Measurements from ENCODE around the gene FIGNL1. TPM values are rescaled to one million over a fixed set of nuclear protein-coding genes. Genes with fewer than 3 reads are reported as not detected.

Gene FIGNL1
- total and polyA plus RNA-seq, 2 donors from 2014 or later = 2.4 to 5.8 TPM

- peak in 3 of 5 donors; percentile 19 to 80 (median 65) for DNase-seq
- peak overlapping the region in 1 of 2 donors; percentile 56 for H3K27ac ChIP-seq (ENCODE audit: low read depth in 2 of 2, low read length in 2 of 2)
- H3K4me3 ChIP-seq (ENCODE audit: low read length in 3 of 3) = peak overlapping the region; percentile 59 to 85 (median 78)
- H3K27me3 ChIP-seq (ENCODE audit: control insufficient read depth, insufficient read depth, low read length) = no peaks in the 10 kb centered on the region
- H3K36me3 ChIP-seq (ENCODE audit: control insufficient read depth in 2 of 3, insufficient read depth in 3 of 3, low read length in 3 of 3) = peaks cover 0 to 7% (median 1%) of the 10 kb centered on the region in 3 donors
- H3K4me1 ChIP-seq (ENCODE audit: control insufficient read depth in 2 of 3, insufficient read depth in 2 of 3, low read depth in 1 of 3, low read length in 3 of 3) = peaks cover 3 to 7% (median 5%) of the 10 kb centered on the region in 3 donors
- H3K9me3 ChIP-seq (ENCODE audit: control insufficient read depth in 2 of 3, insufficient read depth in 1 of 3, low read length in 3 of 3) = no peaks in the 10 kb centered on the region
- FAIRE-seq = no peak
- H3K9ac ChIP-seq (ENCODE audit: low read length in 3 of 3) = peak overlapping the region; percentile 34 to 80 (median 37)
- intact Hi-C loops (cut with DNase I) = no loop called here
- no peak for TF ChIP-seq CTCF (IDR thresholded peaks at IDR 0.05; ENCODE audit: borderline replicate concordance, extremely low read depth, insufficient read depth)
Measured at GRCh38 chr7:50450590-50451032, 461 bp upstream of the FIGNL1 start.

- peak in 2 of 5 donors; percentile 9 to 33 for DNase-seq
- intact Hi-C loops (cut with DNase I) = no loop called here
- no peaks in the 10 kb centered on the region for H3K27me3 ChIP-seq (ENCODE audit: control insufficient read depth, insufficient read depth, low read length)
Measured at GRCh38 chr7:50449501-50449880, 659 bp downstream of the FIGNL1 start.

GRCh38 chr7:50448823-50449222 is 1.3 kb downstream of the FIGNL1 start:
- Histone ChIP-seq H3K36me3 (ENCODE audit: control insufficient read depth in 2 of 3, insufficient read depth in 3 of 3, low read length in 3 of 3) (peaks cover 0 to 7% (median 2%) of the 10 kb centered on the region in 3 donors), H3K4me3 (ENCODE audit: low read length in 3 of 3) (no peak overlapping the region), H3K27me3 (ENCODE audit: control insufficient read depth, insufficient read depth, low read length) (no peaks in the 10 kb centered on the region), H3K9ac (ENCODE audit: low read length in 3 of 3) (no peak overlapping the region), H3K27ac (ENCODE audit: low read depth in 2 of 2, low read length in 2 of 2) (no peak overlapping the region), H3K4me1 (ENCODE audit: control insufficient read depth in 2 of 3, insufficient read depth in 2 of 3, low read depth in 1 of 3, low read length in 3 of 3) (peaks cover 3 to 7% (median 5%) of the 10 kb centered on the region in 3 donors), H3K9me3 (ENCODE audit: control insufficient read depth in 2 of 3, insufficient read depth in 1 of 3, low read length in 3 of 3) (no peaks in the 10 kb centered on the region)
- FAIRE-seq (no peak), DNase-seq (no peak)
- no peak for TF ChIP-seq CTCF (IDR thresholded peaks at IDR 0.05; ENCODE audit: borderline replicate concordance, extremely low read depth, insufficient read depth)
- intact Hi-C loops (cut with DNase I) = no loop called here

More at GRCh38 chr7:50449501-50449880, 659 bp downstream of the FIGNL1 start:
- H3K4me3 ChIP-seq (ENCODE audit: low read length in 3 of 3) = peak overlapping the region; percentile 52 to 85 (median 78)
- no peaks in the 10 kb centered on the region for H3K9me3 ChIP-seq (ENCODE audit: control insufficient read depth in 2 of 3, insufficient read depth in 1 of 3, low read length in 3 of 3)
- H3K4me1 ChIP-seq (ENCODE audit: control insufficient read depth in 2 of 3, insufficient read depth in 2 of 3, low read depth in 1 of 3, low read length in 3 of 3) = peaks cover 3 to 7% (median 5%) of the 10 kb centered on the region in 3 donors
- no peak for TF ChIP-seq CTCF (IDR thresholded peaks at IDR 0.05; ENCODE audit: borderline replicate concordance, extremely low read depth, insufficient read depth)
- H3K27ac ChIP-seq (ENCODE audit: low read depth in 2 of 2, low read length in 2 of 2) = no peak overlapping the region
- FAIRE-seq = no peak
- peaks cover 0 to 7% (median 2%) of the 10 kb centered on the region in 3 donors for H3K36me3 ChIP-seq (ENCODE audit: control insufficient read depth in 2 of 3, insufficient read depth in 3 of 3, low read length in 3 of 3)
- H3K9ac ChIP-seq (ENCODE audit: low read length in 3 of 3) = peak overlapping the region in 1 of 3 donors; percentile 69

- FAIRE-seq (no peak), DNase-seq (no peak)
- no peaks in the 10 kb centered on the region for H3K27me3 ChIP-seq (ENCODE audit: control insufficient read depth, insufficient read depth, low read length)
- intact Hi-C loops (cut with DNase I) = no loop called here
- no peak overlapping the region for H3K9ac ChIP-seq (ENCODE audit: low read length in 3 of 3)
- H3K4me3 ChIP-seq (ENCODE audit: low read length in 3 of 3) = no peak overlapping the region
- H3K9me3 ChIP-seq (ENCODE audit: control insufficient read depth in 2 of 3, insufficient read depth in 1 of 3, low read length in 3 of 3) = no peaks in the 10 kb centered on the region
- peaks cover 3 to 7% (median 5%) of the 10 kb centered on the region in 3 donors for H3K4me1 ChIP-seq (ENCODE audit: control insufficient read depth in 2 of 3, insufficient read depth in 2 of 3, low read depth in 1 of 3, low read length in 3 of 3)
- no peak for TF ChIP-seq CTCF (IDR thresholded peaks at IDR 0.05; ENCODE audit: borderline replicate concordance, extremely low read depth, insufficient read depth)
- peaks cover 0 to 7% (median 2%) of the 10 kb centered on the region in 3 donors for H3K36me3 ChIP-seq (ENCODE audit: control insufficient read depth in 2 of 3, insufficient read depth in 3 of 3, low read length in 3 of 3)
- H3K27ac ChIP-seq (ENCODE audit: low read depth in 2 of 2, low read length in 2 of 2) = no peak overlapping the region
Measured at GRCh38 chr7:50446542-50446960, 3.6 kb downstream of the FIGNL1 start.

All from kidney (tissue), 14 donors.